Activated CD8-positive, alpha-beta memory T cell treated with anti-CD3 and anti-CD28 coated beads, Interleukin-2, amount 10 ng/mL, durations not matched to agents 7 days and 5 days (primary cell): ENCODE data around the gene SCMH1. TPM values are rescaled to one million over a fixed set of nuclear protein-coding genes. Genes with fewer than 3 reads are reported as not detected.
"Not testable (repeated sequence)": the region's sequence is repeated elsewhere in the genome, so short reads cannot be mapped to it uniquely, and the experiment has no call there.

Experiments used
- ATAC-seq: fragments of 150-1000 bp; cut with Tn5 transposase; one replicate; pipeline ENCODE4 v1.10.0; 2021; ENCODE audit warnings: moderate library complexity
- CTCF ChIA-PET: fragments of 350-600 bp; sonication (Branson Sonifier 250); formaldehyde crosslinking; loops from one replicate; lab custom pipeline; 2021; ENCODE audit warnings: antibody characterized with exemption; lab: Charles Lee
- DNase-seq: peaks from one replicate; pipeline ENCODE4 v3.0.0-alpha.2; 2020
- H3K27ac Mint-ChIP-seq: one replicate; pipeline ENCODE4 v1.8.0; 2021; ENCODE audit warnings: mild to moderate bottlenecking, mixed read lengths
- H3K27me3 Mint-ChIP-seq: one replicate; pipeline ENCODE4 v1.8.0; 2021; ENCODE audit warnings: mixed read lengths
- H3K36me3 Mint-ChIP-seq: one replicate; pipeline ENCODE4 v1.8.0; 2021; ENCODE audit warnings: mild to moderate bottlenecking, mixed read lengths
- H3K4me1 Mint-ChIP-seq: one replicate; pipeline ENCODE4 v1.8.0; 2021; ENCODE audit warnings: mixed read lengths
- H3K4me3 Mint-ChIP-seq: one replicate; pipeline ENCODE4 v1.8.0; 2021; ENCODE audit warnings: mild to moderate bottlenecking, moderate library complexity, mixed read lengths
- H3K9me3 Mint-ChIP-seq: one replicate; pipeline ENCODE4 v1.8.0; 2022; ENCODE audit warnings: low read depth, mixed read lengths
- total RNA-seq, 2 experiments: library from RNA; stranded (reverse); gene quantifications; one replicate each; pipeline ENCODE4 v1.2.3, GENCODE V29; 2021

Gene SCMH1
- total RNA-seq, 2 experiments from 2014 or later, result 20.3 to 30.0 TPM

GRCh38 chr1:41274752-41275545 lies 32.8 kb upstream of the SCMH1 start:
- Mint-ChIP-seq H3K9me3 (no peaks in the 10 kb centered on the region), H3K4me1 (no peaks in the 10 kb centered on the region), H3K27ac (no peak overlapping the region), H3K4me3 (no peak overlapping the region), H3K36me3 (no peaks in the 10 kb centered on the region), H3K27me3 (peaks cover 26% of the 10 kb centered on the region)
- ATAC-seq, result no peak
- CTCF ChIA-PET, result interaction anchor here (2.0 kb wide), 1 partner anchor 142 kb away, joined by 6 read pairs; no protein-coding TSS in a partner anchor
- DNase-seq, result no peak

- Mint-ChIP-seq H3K4me3 (no peak overlapping the region), H3K27me3 (peaks cover 33% of the 10 kb centered on the region), H3K9me3 (no peaks in the 10 kb centered on the region), H3K27ac (no peak overlapping the region), H3K36me3 (no peaks in the 10 kb centered on the region), H3K4me1 (no peaks in the 10 kb centered on the region)
- DNase-seq, result no peak
- ATAC-seq, result no peak
- CTCF ChIA-PET, result interaction anchor here (0.8 to 1.2 kb wide), 2 partner anchors 12 to 145 kb away, joined by 3 to 4 read pairs; no protein-coding TSS in a partner anchor
These were observed 30.5 kb upstream of the SCMH1 start for GRCh38 chr1:41272601-41273000.

GRCh38 chr1:41268154-41268770 lies 26.2 kb upstream of the SCMH1 start:
- Mint-ChIP-seq H3K4me3 (no peak overlapping the region), H3K27ac (no peak overlapping the region), H3K9me3 (no peaks in the 10 kb centered on the region), H3K4me1 (no peaks in the 10 kb centered on the region), H3K36me3 (no peaks in the 10 kb centered on the region), H3K27me3 (peaks cover 16% of the 10 kb centered on the region)
- DNase-seq (peak; percentile 71), ATAC-seq (peak; percentile 57)
- CTCF ChIA-PET, result interaction anchor here (0.8 to 1.0 kb wide), 2 partner anchors 14 to 151 kb away, joined by 3 to 5 read pairs; no protein-coding TSS in a partner anchor

GRCh38 chr1:41261926-41262618 lies 20.0 kb upstream of the SCMH1 start:
- no peaks in the 10 kb centered on the region for H3K36me3 Mint-ChIP-seq
- peaks cover 2% of the 10 kb centered on the region for H3K9me3 Mint-ChIP-seq
- CTCF ChIA-PET, result interaction anchor here (1.0 kb wide), 1 partner anchor 19 kb away, joined by 3 read pairs; no protein-coding TSS in a partner anchor
- ATAC-seq, result no peak
- H3K27me3 Mint-ChIP-seq, result peaks cover 2% of the 10 kb centered on the region
- no peak for DNase-seq
- no peak overlapping the region for H3K4me3 Mint-ChIP-seq
- no peaks in the 10 kb centered on the region for H3K4me1 Mint-ChIP-seq
- H3K27ac Mint-ChIP-seq, result no peak overlapping the region

- Mint-ChIP-seq H3K36me3 (no peaks in the 10 kb centered on the region), H3K9me3 (peaks cover 2% of the 10 kb centered on the region), H3K27me3 (peaks cover 15% of the 10 kb centered on the region), H3K4me1 (no peaks in the 10 kb centered on the region), H3K4me3 (no peak overlapping the region), H3K27ac (no peak overlapping the region)
- no peak for ATAC-seq
- CTCF ChIA-PET, result interaction anchor here (1.6 kb wide), 1 partner anchor 12 kb away, joined by 4 read pairs; no protein-coding TSS in a partner anchor
- DNase-seq, result no peak
These were observed 18.7 kb upstream of the SCMH1 start for GRCh38 chr1:41260768-41261167.

GRCh38 chr1:41259221-41259620 lies 17.1 kb upstream of the SCMH1 start:
- ATAC-seq (no peak), DNase-seq (no peak)
- CTCF ChIA-PET, result interaction anchor here (1.1 to 1.5 kb wide), 2 partner anchors 24 to 25 kb away, joined by 3 read pairs; no protein-coding TSS in a partner anchor
- Mint-ChIP-seq H3K27me3 (peaks cover 22% of the 10 kb centered on the region), H3K4me3 (no peak overlapping the region), H3K27ac (no peak overlapping the region), H3K9me3 (peaks cover 2% of the 10 kb centered on the region), H3K36me3 (peaks cover 7% of the 10 kb centered on the region), H3K4me1 (no peaks in the 10 kb centered on the region)

GRCh38 chr1:41255978-41256377 lies 13.9 kb upstream of the SCMH1 start:
- CTCF ChIA-PET, result no interaction called here
- Mint-ChIP-seq H3K27me3 (peaks cover 44% of the 10 kb centered on the region), H3K9me3 (peaks cover 4% of the 10 kb centered on the region), H3K36me3 (peaks cover 10% of the 10 kb centered on the region), H3K4me3 (no peak overlapping the region), H3K4me1 (no peaks in the 10 kb centered on the region), H3K27ac (no peak overlapping the region)
- no peak for DNase-seq
- no peak for ATAC-seq

- H3K4me1 Mint-ChIP-seq, CTCF ChIA-PET, H3K27ac Mint-ChIP-seq, H3K9me3 Mint-ChIP-seq, DNase-seq, H3K36me3 Mint-ChIP-seq, H3K4me3 Mint-ChIP-seq, ATAC-seq: not testable (repeated sequence)
- H3K27me3 Mint-ChIP-seq, result peaks cover 43% of the 10 kb centered on the region
These were observed 9.0 kb upstream of the SCMH1 start for GRCh38 chr1:41251120-41251519.

GRCh38 chr1:41249319-41249718 lies 7.2 kb upstream of the SCMH1 start:
- peaks cover 4% of the 10 kb centered on the region for H3K36me3 Mint-ChIP-seq
- peaks cover 2% of the 10 kb centered on the region for H3K9me3 Mint-ChIP-seq
- CTCF ChIA-PET, result no interaction called here
- H3K4me3 Mint-ChIP-seq, result no peak overlapping the region
- no peak overlapping the region for H3K27ac Mint-ChIP-seq
- DNase-seq (no peak), ATAC-seq (no peak)
- peaks cover 36% of the 10 kb centered on the region for H3K27me3 Mint-ChIP-seq
- peaks cover 5% of the 10 kb centered on the region for H3K4me1 Mint-ChIP-seq

- H3K4me1 Mint-ChIP-seq, result peaks cover 20% of the 10 kb centered on the region
- peaks cover 15% of the 10 kb centered on the region for H3K27me3 Mint-ChIP-seq
- no peak overlapping the region for H3K4me3 Mint-ChIP-seq
- H3K27ac Mint-ChIP-seq, result no peak overlapping the region
- ATAC-seq, result no peak
- no peaks in the 10 kb centered on the region for H3K9me3 Mint-ChIP-seq
- DNase-seq, result no peak
- H3K36me3 Mint-ChIP-seq, result no peaks in the 10 kb centered on the region
- CTCF ChIA-PET, result interaction anchor here (0.9 kb wide), 1 partner anchor 172 kb away, joined by 3 read pairs; no protein-coding TSS in a partner anchor
These were observed 4.5 kb upstream of the SCMH1 start for GRCh38 chr1:41246568-41246967.

- DNase-seq, result no peak
- H3K9me3 Mint-ChIP-seq, result no peaks in the 10 kb centered on the region
- CTCF ChIA-PET, result no interaction called here
These were observed 3.6 kb upstream of the SCMH1 start for GRCh38 chr1:41245659-41246058.

GRCh38 chr1:41243079-41243385 lies 926 bp upstream of the SCMH1 start:
- H3K9me3 Mint-ChIP-seq, result no peaks in the 10 kb centered on the region
- ATAC-seq, result no peak
- H3K27ac Mint-ChIP-seq, result peak overlapping the region; percentile 71
- DNase-seq, result no peak
- CTCF ChIA-PET, result interaction anchor here (1.3 kb wide), 1 partner anchor 19 kb away, joined by 3 read pairs; no protein-coding TSS in a partner anchor
- H3K4me3 Mint-ChIP-seq, result peak overlapping the region; percentile 69
- H3K36me3 Mint-ChIP-seq, result no peaks in the 10 kb centered on the region
- peaks cover 4% of the 10 kb centered on the region for H3K27me3 Mint-ChIP-seq
- H3K4me1 Mint-ChIP-seq, result peaks cover 35% of the 10 kb centered on the region

More at GRCh38 chr1:41245659-41246058, 3.6 kb upstream of the SCMH1 start:
- H3K27me3 Mint-ChIP-seq, result peaks cover 10% of the 10 kb centered on the region
- H3K4me1 Mint-ChIP-seq, result peaks cover 25% of the 10 kb centered on the region
- no peak overlapping the region for H3K27ac Mint-ChIP-seq
- no peak for ATAC-seq
- H3K36me3 Mint-ChIP-seq, result no peaks in the 10 kb centered on the region
- no peak overlapping the region for H3K4me3 Mint-ChIP-seq
